OCI-LY1 (cell line): ENCODE measurements around the gene ATP11A.

Experiments
- H2AFZ ChIP-seq: fragments of 200-600 bp; sonication (generic), shearing (Covaris generic); 2 replicates; pipeline ENCODE4 v1.6.0; 2014; ENCODE audit warnings: antibody characterized with exemption, mild to moderate bottlenecking, low read length
- H3F3A ChIP-seq: fragments of 200-600 bp; sonication (generic), shearing (Covaris generic); 2 replicates; pipeline ENCODE4 v1.6.0; 2014; ENCODE audit warnings: mild to moderate bottlenecking, antibody characterized with exemption, low read length, moderate library complexity; ENCODE audit not compliant: insufficient read depth
- H3K27ac ChIP-seq: fragments of 200-600 bp; sonication (generic); 2 replicates; pipeline ENCODE4 v1.5.1; 2014; ENCODE audit warnings: low read length, mixed run types, mild to moderate bottlenecking, low read depth; ENCODE audit not compliant: poor library complexity, severe bottlenecking
- H3K27me3 ChIP-seq: fragments of 200-600 bp; sonication (generic); 2 replicates; pipeline ENCODE4 v1.6.0; 2014; ENCODE audit warnings: antibody characterized with exemption, mild to moderate bottlenecking, low read length, moderate library complexity; ENCODE audit not compliant: insufficient read depth
- H3K36me3 ChIP-seq: fragments of 200-600 bp; sonication (generic); 2 replicates; pipeline ENCODE4 v1.6.1; 2014; ENCODE audit warnings: mild to moderate bottlenecking, antibody characterized with exemption, low read length, moderate library complexity, mixed read lengths; ENCODE audit not compliant: insufficient read depth
- H3K4me1 ChIP-seq: fragments of 200-600 bp; sonication (generic); 2 replicates; pipeline ENCODE4 v1.5.1; 2014; ENCODE audit warnings: mild to moderate bottlenecking, low read length, moderate library complexity; ENCODE audit not compliant: insufficient read depth, severe bottlenecking
- H3K4me2 ChIP-seq: fragments of 200-600 bp; sonication (generic), shearing (Covaris generic); 2 replicates; pipeline ENCODE4 v1.6.1; 2014; ENCODE audit warnings: low read length
- H3K4me3 ChIP-seq: fragments of 200-600 bp; sonication (generic); 2 replicates; pipeline ENCODE4 v1.5.1; 2014; ENCODE audit warnings: low read length, low read depth, mild to moderate bottlenecking, mixed read lengths; ENCODE audit not compliant: poor library complexity, severe bottlenecking
- H3K79me2 ChIP-seq: fragments of 200-600 bp; shearing (Covaris generic); 2 replicates; pipeline ENCODE4 v1.6.1; 2016; ENCODE audit warnings: mixed run types, low read length, mixed read lengths; ENCODE audit not compliant: insufficient read depth
- H3K9ac ChIP-seq: fragments of 200-600 bp; sonication (generic), shearing (Covaris generic); 2 replicates; pipeline ENCODE4 v1.6.1; 2014; ENCODE audit warnings: mild to moderate bottlenecking, low read length, mixed read lengths
- H3K9me2 ChIP-seq: fragments of 200-600 bp; sonication (generic), shearing (Covaris generic); 2 replicates; pipeline ENCODE4 v1.6.1; 2014; ENCODE audit warnings: low read depth, mild to moderate bottlenecking, low read length, mixed read lengths
- H3K9me3 ChIP-seq: fragments of 200-600 bp; shearing (Covaris generic); 2 replicates; pipeline ENCODE4 v1.6.1; 2014; ENCODE audit warnings: low read length, mixed read lengths
- H4K20me1 ChIP-seq: fragments of 200-600 bp; sonication (generic), shearing (Covaris generic); 2 replicates; pipeline ENCODE4 v1.6.0; 2016; ENCODE audit warnings: mild to moderate bottlenecking, low read length; ENCODE audit not compliant: insufficient read depth
- CTCF ChIP-seq: fragments of 200-600 bp; sonication (generic), shearing (Covaris generic); IDR thresholded peaks from 2 replicates; pipeline ENCODE4 v1.5.1; 2017; ENCODE audit warnings: mild to moderate bottlenecking, antibody characterized with exemption, low read length, moderate library complexity, mixed read lengths
- EZH2 ChIP-seq: fragments of 200-600 bp; sonication (generic), shearing (Covaris generic); IDR thresholded peaks from 2 replicates; pipeline ENCODE4 v1.8.0; 2017; ENCODE audit warnings: borderline replicate concordance, mixed run types, mild to moderate bottlenecking, antibody characterized with exemption, low read length, moderate library complexity, mixed read lengths

ATP11A gene

GRCh38 chr13:112900691-112901091 lies 210.9 kb downstream of the ATP11A start:
- Histone ChIP-seq H3K4me2 (no peak overlapping the region), H3K27me3 (peaks cover 23% of the 10 kb centered on the region; the same call in 1 of the 2 replicates), H3K36me3 (no peaks in the 10 kb centered on the region; the same call in 1 of the 2 replicates), H3K9ac (no peak overlapping the region), H3K4me3 (no peak overlapping the region), H3K9me3 (peaks cover 10% of the 10 kb centered on the region), H4K20me1 (no peaks in the 10 kb centered on the region), H2AFZ (no peak overlapping the region), H3K79me2 (no peaks in the 10 kb centered on the region), H3K4me1 (no peaks in the 10 kb centered on the region), H3K9me2 (no peaks in the 10 kb centered on the region), H3K27ac (no peak overlapping the region), H3F3A (no peaks in the 10 kb centered on the region)
- TF ChIP-seq EZH2, result no peak
- no peak for TF ChIP-seq CTCF

- Histone ChIP-seq H3K27me3 (peaks cover 25% of the 10 kb centered on the region; the same call in 1 of the 2 replicates), H3K27ac (no peak overlapping the region), H3K9me3 (peaks cover 10% of the 10 kb centered on the region), H3K9me2 (no peaks in the 10 kb centered on the region), H3K79me2 (no peaks in the 10 kb centered on the region), H3K4me3 (no peak overlapping the region), H3K4me1 (no peaks in the 10 kb centered on the region), H2AFZ (no peak overlapping the region), H3F3A (no peaks in the 10 kb centered on the region), H3K9ac (no peak overlapping the region), H3K4me2 (no peak overlapping the region), H4K20me1 (no peaks in the 10 kb centered on the region), H3K36me3 (no peaks in the 10 kb centered on the region; the same call in 1 of the 2 replicates)
- TF ChIP-seq CTCF (no peak), EZH2 (no peak)
Measured at GRCh38 chr13:112902101-112902651, 212.3 kb downstream of the ATP11A start.

- H3K9me2 ChIP-seq, result no peaks in the 10 kb centered on the region
- no peak overlapping the region for H3K4me2 ChIP-seq
- no peak overlapping the region for H3K9ac ChIP-seq
- peaks cover 10% of the 10 kb centered on the region for H3K9me3 ChIP-seq
- H3K4me1 ChIP-seq, result no peaks in the 10 kb centered on the region
- H3K79me2 ChIP-seq, result no peaks in the 10 kb centered on the region
- H3F3A ChIP-seq, result no peaks in the 10 kb centered on the region
- H3K36me3 ChIP-seq, result no peaks in the 10 kb centered on the region; the same call in 1 of the 2 replicates
- H2AFZ ChIP-seq, result no peak overlapping the region
- no peak overlapping the region for H3K4me3 ChIP-seq
- H3K27ac ChIP-seq, result no peak overlapping the region
- no peaks in the 10 kb centered on the region for H4K20me1 ChIP-seq
- H3K27me3 ChIP-seq, result peaks cover 30% of the 10 kb centered on the region
- TF ChIP-seq CTCF (no peak), EZH2 (no peak)
Measured at GRCh38 chr13:112902669-112903068, 212.8 kb downstream of the ATP11A start.
